GM19025 (cell line): ENCODE data around the gene SLX9.

Experiments
- ATAC-seq: cut with Tn5 transposase; IDR thresholded peaks from one replicate; pipeline ENCODE4 v1.9.1; 2021; ENCODE audit warnings: mild to moderate bottlenecking, low read depth, moderate library complexity; ENCODE audit not compliant: unreplicated experiment

The SLX9 gene

GRCh38 chr21:44986471-44987291 lies 46.9 kb downstream of the SLX9 start:
- no peak for ATAC-seq

DNA sequence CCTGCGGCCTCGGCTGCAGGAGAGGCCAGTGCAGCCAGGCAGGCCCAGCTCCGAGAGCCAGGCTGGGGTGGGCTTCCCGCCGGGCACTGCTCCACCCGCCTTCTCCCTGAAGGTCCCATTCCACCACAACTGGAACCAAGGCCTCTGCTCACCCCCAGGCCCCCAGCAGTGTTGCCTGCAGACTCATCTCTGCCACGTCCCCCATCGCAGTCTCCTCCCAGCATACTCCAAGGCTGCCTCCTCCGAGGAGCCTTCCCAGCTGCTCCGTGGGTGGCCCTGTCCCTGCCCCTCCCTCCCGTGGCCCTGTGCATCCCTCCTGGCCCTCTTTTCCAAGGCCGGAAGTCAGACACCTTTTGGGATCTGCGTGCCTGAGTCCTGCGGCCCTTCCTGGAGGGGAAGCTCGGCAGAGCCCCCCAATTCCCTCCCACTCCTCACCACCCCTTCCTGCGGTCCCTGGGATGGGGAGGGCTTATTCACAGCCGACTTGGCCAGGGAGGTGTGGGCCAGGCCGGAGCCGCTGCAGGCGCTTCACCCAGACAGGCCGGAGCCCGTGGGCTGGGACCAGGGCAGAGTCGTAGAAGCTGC lies 47.6 kb downstream of the SLX9 start:
- no peak for ATAC-seq

DNA sequence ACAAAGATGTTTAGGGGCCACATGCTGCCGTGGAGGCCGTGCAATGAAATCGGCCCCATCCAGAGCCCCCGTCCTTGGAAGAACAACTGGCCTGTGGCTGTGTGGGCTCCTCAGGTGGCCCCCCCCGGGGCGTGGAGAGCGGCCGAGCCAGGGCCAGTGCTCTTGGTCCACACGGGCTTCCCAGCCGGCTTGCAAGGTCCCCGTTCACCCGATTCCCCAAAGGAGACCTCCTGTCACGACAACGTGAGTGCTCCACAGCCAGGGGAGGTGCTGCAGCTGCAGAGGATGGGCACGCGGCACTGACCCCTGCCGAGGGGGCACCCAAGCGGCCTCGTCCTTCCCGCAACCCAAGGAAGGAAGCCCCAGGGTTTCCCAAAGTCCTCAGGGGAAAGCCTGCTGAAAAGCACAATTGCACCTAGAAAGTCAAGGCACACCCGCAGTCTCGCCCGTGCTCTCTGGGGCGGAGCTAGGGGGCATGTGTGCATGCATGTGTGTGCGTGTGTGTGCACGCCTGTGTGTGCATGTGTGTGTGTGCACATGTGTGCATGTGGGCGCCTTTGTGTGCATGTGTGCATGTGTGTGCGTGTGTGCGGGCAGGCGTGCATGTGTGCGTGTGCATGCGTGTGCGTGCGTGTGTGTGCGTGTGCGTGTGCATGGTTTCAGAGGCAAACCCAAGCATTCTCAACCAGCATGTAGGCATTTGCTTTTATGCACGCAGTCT lies 48.2 kb downstream of the SLX9 start:
- ATAC-seq, result no peak

DNA sequence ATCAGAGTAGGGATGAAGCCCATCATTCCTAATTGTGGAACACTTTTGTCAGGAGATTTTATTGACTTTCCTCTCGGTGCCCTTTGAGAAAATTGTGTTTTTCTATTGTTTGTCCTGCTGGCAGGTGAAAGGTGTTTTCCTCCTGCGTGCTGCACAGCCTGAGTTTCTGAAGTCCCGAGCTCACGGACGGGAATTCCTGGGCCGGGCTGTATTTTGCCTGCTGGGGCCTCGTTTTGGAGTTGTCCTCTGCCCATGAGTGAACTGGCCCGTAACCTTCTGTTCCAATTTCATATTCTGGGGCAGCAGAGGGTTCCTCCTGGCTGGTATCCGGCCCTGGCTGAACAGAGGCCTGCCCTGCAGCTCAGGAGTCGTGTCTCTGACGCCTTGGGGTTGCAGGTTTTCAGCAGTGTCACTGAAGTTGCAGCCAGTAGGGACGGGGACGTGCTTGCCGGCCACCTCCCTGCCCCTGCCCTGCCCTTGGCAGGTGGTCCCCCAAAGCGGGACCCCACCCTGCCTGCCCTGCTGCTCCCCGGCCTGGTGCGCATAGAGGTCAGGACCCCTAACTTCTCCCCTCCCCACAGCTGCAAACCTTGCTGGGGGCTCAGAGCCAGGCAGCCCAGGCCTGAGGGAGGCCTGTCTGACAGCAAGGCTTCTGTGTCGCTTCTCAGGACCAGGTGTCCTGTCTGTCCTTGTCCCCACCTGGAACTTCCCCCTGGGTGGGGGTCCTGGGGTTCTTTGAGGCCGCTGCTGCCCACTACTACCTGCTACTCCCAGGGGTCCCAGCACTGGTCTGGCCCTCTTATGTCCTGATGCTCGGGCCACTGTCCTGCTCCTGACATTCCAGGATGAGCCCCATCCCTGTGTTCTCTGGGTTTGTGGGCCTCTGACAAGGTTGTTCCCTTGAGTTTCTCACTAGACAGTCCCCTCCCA lies 49.0 kb downstream of the SLX9 start:
- ATAC-seq, result no peak

- ATAC-seq, result no peak
Measured at GRCh38 chr21:44989537-44989886, 49.7 kb downstream of the SLX9 start.

DNA sequence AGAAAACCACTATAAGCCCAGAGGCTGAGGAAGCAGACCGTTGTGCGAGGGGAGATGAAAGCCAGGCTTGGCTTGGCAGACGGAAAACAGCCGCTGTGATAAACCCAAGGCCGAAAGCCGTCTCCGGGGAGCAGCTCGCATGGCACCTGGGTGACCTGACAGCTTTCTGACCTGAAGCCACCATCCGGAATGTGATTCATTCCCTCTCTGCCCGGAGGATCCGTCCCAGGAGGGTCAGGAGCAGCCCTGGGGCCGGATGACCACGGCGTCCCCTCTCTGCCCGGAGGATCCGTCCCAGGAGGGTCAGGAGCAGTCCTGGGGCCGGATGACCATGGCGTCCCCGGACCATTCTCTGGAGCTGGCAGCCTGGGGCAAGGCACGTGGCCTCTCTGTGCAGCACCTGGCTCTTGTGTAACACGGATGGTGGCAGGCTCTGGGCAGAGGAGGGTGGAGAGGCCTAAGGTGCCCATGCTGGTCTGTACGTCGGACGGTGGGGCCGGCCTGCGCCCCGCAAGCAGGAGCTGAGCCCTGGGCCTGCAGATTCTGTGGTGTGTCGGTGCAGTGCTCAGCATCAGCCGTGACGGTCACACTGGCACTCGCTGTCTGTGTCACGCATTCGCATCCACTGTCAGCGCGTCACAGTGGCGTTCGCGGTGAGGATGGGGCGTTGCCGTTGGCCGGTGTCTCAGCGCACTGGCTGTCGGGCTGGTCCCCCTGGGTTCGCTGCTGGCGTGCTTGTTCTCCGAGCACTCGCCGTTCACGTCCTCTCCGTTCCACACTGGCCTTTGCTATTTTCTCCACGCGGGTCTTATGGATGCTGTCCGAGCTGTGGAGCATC lies 50.3 kb downstream of the SLX9 start:
- ATAC-seq, result no peak

DNA sequence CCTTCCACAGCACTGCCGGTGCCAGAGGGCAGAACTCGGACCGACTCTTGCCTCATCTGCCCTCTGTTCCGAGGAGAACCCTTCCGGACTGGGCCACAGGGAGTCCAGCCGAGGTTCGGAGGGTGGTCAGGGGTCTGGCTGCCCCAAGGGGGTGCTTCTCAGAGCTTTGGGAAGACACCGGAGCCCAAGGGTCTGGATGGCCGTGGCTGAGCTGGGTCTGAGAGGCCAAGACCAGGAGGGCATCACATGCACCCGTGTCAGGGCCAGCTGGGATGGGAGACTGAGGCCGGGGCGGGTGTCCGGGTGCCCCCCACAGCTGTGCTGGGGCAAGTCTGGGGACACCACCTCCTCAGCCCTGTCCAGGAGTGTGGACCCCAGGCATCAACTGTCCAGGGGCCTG lies 51.1 kb downstream of the SLX9 start:
- ATAC-seq, result no peak

DNA sequence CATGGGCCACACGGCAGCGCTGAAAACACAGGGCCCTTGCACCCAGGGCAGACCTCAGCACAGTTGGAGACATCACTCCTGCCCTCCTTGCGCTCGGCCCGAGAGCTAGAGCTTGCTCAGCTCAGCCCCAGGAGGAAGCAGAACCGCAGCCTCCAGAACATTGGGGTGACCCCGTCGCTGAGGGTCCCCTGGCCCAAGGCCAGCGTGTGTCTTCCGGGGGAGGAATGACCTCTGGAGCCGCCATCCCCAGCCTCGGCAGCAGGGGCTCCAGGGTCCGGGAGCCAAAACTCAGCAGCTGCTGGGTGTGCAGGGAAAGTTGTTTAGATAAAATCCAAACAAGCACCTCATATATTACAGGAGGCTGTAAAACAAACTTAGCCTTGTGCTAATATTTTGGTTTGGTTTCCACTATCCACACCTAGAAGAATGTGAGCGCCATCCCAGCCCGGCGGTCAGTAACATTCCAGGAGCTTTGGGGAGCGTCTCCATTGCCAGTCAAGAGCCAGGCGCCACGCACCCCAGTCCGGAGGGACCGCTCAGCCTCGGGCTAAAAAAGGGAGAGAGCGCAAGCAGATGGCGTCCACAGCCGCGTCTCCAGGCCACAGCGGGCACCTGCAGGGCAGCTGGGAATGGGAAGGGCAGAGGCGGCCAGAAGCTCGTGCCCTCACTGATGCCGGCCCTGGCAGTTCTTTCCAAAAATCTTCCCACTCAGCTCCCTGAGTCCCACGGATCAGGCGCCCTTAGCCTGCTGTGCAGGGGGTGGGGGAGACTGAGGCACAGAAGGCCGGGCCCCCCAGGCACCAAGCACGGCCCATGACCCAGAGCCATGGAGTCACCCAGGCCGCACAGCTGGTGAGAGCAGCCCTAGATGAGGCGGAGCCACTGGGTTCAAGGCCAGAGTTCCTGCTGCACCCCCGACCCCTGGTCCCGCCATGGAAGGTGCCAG lies 52.0 kb downstream of the SLX9 start:
- no peak for ATAC-seq

DNA sequence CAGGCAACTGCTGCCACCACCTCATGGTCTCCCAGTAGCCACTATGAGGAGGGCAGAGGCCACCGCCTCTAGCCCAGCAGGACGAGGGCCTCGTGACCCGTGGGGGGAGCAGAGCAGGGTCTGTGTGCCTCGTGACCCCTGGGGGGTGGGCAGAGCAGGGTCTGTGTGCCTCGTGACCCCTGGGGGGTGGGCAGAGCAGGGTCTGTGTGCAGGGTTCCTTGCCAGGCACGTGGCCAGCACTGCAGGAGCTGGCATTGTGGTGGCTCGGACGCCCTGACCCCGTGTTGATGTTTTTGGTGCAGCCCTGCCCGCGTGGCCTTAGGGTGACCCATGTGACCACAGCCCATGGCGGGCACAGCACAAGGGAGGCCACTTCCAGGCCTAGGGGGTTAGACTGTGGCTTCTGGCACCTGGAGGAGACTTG lies 52.8 kb downstream of the SLX9 start:
- no peak for ATAC-seq

DNA sequence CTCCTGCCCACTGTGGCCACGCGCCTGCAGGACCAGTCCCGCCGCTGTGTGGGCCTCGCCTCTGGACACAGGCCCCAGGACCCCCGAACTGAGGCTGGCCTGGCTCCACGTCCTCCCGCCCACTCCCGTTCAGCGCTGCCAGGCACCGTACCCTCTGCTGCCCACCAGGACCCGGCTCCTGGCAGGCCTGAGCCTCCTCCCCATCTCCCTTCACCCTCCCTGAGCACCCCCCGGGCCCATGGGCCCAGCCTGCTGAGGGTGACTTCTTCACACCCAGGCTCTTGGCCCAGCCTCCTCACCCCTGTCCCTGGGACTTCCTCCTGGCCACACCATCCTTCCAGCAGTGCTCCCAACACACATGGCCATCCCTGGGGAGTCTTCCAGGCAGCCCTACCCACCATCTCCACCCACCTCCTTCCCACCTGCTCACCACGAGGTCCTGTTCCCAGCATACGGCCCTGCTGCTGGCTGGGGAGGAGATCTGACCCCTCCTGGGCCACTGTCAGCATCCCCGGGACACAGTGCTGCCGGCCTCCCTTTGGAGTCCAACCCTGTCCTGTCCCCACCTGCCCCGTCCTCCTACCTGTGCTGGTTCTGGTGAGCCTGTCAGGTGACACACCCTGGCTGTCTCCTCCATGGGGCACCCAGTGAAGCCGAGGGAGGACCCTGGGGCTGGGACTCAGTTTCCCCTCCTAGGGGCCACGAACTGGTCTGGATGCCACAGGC lies 53.7 kb downstream of the SLX9 start:
- no peak for ATAC-seq

DNA sequence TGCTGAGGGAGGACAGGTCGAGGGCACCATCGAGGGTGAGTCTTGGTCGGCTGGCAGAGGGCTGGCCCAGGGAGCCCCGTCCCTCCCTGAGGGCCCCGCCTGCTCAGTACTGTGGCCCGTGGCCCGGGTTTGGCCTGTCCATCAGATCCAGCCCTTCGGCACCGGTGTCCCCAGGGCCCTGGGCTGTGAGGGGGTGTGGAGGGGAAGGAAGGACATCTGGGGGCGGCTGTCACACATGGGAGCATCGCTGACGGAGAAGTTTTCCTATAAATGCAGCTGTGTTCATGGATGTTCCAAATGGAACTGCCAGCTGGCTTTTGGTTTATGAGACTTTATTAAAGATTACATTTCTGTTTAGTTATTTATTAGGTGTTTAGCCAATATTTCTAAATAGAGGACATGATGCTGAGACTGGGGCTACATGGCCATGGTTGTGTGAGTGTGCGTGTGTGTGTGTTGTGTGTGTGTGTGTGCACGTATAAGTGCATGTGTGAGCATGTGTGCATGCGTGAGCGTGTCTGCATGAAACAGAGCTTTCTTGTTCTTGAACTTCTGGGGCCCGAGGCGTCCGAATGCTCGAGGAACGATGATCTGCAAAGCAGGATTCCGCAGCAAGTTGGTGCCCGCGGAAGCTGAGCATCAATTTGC lies 54.3 kb downstream of the SLX9 start:
- ATAC-seq, result no peak

DNA sequence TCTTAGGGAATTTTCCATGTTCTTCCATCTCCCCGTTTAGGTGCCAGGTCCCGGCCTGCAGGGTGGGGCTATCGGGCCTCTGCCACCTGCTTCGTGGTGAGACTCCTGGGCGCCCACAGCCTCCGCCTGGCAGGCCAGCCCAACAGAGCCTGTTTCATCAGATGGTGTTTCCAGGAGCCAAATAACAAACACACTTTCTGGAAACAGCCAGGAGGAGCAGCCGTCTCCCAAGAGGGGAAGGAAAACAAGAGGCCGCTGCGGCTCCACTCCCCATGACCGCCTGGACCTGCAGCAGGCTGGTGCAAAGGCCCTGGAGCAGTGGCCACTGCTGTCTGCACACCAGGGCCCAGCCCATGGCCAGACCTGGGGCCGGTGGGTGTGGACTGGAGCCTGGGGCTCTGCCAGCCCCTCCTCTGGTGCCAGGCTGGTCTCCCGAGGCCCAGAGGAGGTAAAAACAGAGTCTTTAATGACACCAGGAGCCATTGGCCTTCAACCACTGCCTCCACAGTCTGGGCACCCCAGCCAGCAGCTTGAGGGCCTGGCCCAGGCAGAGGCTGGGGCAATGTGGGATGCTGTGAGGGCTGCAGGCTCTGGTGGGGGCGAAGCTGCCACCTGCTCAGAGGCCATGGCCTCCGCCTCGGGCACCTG lies 55.0 kb downstream of the SLX9 start:
- ATAC-seq, result no peak

GRCh38 chr21:44995343-44995941 lies 55.6 kb downstream of the SLX9 start:
- ATAC-seq, result no peak

DNA sequence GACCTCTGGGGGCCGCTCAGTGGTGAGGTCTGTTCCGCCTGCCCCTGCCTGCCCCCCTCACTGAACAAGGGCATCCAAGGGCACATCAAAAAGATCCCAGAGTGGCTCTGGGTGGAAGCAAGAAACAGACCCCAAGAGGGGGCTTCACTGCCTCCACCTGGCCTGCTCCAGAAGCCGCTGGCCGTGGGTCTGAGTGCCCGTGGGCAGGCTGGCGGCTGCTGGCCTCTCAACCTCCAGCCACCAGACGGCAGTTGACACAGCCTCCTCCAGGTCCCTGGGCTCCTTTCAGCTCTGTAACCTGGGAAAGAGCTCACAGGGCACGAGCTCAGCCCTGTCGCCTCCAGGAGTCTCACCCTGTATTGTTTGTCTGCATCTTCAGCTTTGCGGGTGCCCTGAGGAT lies 56.3 kb downstream of the SLX9 start:
- ATAC-seq, result no peak

DNA sequence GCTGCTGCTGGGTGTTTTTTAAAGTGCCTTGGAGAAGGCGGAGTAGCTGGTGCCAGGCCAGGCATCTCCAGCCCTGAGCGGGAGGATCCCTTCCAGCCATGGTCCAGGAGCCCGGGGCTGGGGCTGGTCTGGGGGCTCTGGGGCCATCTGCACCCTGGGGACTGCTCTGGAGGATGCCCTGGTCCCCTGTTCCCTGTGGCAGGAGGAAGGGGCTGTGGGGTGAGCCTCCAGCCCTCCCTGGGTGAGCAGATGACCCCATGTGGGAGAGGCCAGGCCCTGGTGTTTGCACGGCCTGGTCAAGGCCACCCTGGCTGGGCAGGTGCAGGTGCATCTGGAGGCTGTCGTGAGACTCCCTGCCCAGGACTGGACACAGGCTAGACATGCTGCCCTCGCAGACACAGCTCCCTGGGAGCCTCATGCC lies 56.7 kb downstream of the SLX9 start:
- no peak for ATAC-seq
